Activated CD4-positive, CD25-positive, alpha-beta regulatory T cell treated with anti-CD3 and anti-CD28 coated beads, Interleukin-2, amount 50 U/mL, for 72 hours (primary cell): ENCODE data around the gene CCN5.
A peak's percentile ranks its signal among the peaks of the same experiment; 100 is the strongest.
"Not testable (repeated sequence)": the region's sequence is repeated elsewhere in the genome, so short reads cannot be mapped to it uniquely, and the experiment has no call there.

Source experiments
- DNase-seq: peaks from one replicate; pipeline ENCODE4 v3.0.0; 2021

Gene CCN5, protein sequence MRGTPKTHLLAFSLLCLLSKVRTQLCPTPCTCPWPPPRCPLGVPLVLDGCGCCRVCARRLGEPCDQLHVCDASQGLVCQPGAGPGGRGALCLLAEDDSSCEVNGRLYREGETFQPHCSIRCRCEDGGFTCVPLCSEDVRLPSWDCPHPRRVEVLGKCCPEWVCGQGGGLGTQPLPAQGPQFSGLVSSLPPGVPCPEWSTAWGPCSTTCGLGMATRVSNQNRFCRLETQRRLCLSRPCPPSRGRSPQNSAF

DNA sequence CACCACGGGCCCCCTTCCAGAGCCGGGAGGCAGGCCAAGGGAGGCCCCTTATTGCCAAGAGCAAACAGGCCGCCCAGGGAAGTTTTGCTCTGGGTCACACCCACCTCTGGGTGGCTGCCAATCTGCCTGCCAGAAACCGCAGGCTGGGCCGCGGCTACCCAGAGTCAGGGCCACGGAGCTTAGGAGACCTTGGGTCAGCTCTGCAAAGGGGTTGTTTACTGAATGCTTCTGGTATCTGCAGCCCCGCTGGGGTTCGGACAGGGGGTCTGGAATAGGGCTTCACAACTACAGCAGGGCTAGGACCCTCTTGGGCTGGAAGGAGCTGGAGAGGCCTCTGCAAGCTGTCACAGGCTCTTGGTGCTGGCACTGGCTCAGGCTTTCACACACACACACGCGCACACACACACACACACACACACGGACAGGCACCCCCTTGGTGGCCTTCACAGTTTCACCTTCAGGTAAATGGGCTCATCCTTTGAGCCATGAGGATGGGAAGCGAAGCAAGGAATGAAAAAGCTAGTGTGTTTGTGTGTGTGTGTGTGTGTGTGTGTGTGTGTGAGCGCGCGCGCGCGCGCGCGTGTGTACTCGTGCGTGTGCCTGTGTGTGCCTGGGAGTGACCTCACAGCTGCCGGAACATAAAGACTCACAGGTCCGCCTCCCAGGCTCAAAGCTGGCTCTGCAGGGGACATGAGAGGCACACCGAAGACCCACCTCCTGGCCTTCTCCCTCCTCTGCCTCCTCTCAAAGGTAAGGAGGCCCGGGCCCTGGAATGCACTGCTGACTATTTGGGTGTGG, at the start of gene CCN5:
CCN5 (plus strand) TSS at position 669 of the 798 bp plus-strand sequence; CDS start at position 691, 22 bp downstream.
- no peak for DNase-seq

DNA sequence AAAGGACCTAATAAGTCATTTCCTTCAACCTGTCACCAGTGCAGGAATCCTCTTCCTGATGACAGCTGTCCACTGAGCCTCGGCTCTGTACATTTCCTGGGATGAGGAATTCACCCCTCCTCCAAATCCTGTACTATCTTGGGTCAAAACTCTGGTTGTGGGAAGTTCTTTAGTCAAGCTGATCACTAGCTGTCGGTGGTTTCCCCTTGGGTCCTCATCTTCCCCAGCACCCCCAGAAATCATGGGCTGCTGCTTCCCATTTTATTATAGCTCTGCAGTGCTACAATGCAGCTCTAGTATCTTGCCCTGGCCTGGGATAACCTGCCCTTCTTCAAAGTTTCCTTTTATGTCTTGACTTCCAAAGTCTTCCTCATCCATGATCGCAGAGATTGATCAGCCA, 49.1 kb upstream of the CCN5 start:
- no peak for DNase-seq

DNA sequence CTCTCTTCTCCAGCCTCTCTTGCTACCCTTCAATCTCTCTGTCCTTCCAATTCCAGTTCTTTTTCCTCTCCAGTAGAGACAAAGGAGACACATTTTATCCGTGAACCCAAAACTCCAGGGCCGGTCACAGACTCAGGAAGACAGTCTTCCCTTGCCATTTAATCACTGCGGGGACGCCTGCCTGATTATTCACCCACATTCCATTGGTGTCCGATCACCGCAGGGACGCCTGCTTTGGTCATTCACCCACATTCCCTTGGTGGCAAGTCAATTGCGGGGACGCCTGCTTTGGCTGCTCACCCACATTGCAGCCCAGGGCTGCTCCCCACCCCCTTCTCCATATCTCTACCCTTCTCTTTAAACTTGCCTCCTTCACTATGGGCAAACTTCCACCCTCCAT, 44.3 kb upstream of the CCN5 start:
- DNase-seq = not testable (repeated sequence)

DNA sequence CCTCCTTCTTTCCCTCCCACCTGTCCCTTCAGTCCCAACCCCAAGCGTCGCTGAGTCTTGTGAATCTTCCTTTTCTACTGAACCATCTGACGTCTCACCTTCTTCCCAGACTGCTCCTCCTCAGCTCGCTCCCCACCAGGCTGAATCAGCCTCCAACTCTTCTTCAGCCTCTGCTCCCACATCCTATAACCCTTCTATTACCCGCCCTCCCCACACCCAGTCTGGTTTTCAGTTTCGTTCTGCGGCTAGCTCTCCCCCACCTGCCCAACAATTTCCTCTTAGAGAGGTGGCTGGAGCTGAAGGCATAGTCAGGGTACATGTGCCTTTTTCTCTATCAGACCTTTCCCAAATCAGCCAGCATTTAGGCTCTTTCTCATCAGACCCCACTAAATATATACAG, 43.6 kb upstream of the CCN5 start:
- DNase-seq = peak; percentile 45

DNA sequence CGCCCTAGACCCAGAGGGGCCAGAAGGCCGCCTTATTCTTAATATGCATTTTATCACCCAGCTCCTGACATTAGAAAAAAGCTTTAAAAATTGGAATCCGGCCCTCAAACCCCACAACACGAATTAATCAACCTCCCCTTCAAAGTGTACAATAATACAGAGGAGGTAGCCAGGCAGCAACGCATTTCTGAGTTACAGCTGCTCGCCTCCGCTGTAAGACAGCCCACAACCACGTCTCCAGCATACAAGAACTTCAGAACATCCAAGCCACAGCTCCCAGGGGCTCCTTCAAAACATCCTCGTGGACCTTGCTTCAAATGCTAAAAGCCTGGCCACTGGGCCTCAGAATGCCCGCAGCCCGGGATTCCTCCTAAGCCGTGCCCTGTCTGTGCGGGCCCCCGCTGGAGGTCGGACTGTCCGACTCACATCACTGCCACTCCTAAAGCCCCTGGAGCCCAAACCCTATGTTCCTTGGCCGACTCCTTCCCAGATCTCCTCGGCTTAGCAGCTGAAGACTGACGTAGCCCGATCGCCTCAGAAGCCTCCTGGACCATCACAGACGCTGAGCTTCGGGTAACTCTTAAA, 42.8 kb upstream of the CCN5 start:
- DNase-seq = not testable (repeated sequence)

DNA sequence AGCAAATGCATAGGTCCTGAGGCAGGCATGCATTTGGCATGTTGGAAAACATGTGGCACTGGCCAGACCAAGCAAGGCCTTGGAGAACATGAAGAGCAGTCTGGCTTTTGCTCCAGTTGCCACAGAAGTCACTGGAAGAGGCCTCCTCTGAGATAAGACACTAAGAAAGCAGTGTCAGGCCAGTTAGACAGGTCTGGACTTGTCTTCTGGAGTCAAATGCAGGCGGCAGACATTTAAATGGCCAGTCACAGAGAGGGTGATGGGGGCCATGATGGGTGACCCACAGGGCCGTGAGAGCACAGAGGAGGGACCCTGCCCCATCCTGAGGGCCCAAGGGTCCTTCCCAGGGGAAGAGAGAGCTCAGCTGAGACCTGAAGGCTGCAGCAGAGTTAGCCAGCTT, 36.9 kb upstream of the CCN5 start:
- DNase-seq = no peak

DNA sequence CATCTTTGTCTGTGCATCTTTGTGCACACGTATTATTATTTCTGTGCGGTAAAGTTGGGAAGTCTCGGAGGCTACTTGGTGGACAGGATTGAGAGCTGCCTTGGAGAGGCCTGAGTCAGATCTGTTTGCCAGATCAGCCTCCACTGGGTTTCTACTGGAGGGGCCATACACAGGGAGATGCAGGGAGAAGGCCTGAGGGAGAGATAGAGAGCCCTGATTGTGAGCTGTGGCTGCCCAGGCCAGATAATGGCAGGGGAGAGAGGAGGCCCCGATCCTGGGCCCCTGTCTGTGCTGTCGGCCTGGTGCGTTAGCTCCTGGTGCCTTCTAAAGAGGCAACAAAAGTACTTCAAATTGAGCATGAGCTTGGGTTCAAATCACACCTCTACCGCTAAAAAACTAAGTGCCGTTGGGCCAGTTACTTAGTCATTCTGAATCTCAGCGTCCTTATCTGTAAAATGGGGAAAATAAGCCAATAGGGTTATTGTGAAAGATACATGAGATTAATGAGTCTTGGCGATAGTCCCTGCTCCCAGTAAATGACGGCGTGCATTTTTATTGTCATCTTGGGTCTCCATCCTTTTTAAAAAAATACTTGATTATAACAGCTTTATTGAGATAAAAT, 36.1 kb upstream of the CCN5 start:
- DNase-seq = no peak

DNA sequence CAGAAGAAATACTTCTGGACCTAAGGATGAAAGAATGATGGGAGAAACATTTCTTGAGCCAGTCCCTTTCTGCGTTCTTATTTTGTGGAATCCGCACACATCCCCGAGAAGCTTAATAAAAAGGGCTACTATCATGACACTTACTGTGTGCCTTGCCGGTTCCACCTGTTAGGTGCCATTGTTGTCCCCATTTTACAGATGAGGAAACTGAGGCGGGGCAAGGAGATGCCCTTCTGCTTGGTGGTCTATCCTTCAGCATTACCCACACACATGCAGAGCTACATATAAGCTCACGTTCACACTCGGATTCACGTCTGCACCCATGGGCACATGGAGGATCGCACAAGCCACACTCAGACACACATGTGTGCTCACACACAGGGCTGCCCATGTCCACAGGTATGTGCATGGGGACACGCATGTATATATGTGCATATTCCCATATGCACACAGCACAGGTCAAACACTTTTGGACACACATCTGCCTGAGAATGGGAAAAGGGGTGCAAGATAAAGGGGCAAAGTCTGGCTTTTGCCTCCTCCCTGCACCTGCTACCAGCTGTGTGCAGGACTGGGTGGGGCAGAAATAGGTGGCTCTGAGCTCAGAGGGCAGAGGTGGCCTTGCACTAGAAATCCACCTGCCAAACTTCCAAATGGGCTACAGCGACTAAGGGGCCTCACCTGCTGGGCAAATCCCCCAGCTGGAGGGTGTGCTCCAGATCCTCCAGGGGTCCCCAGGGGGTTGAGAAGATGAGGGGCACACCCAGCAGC, 33.2 kb upstream of the CCN5 start:
- no peak for DNase-seq

DNA sequence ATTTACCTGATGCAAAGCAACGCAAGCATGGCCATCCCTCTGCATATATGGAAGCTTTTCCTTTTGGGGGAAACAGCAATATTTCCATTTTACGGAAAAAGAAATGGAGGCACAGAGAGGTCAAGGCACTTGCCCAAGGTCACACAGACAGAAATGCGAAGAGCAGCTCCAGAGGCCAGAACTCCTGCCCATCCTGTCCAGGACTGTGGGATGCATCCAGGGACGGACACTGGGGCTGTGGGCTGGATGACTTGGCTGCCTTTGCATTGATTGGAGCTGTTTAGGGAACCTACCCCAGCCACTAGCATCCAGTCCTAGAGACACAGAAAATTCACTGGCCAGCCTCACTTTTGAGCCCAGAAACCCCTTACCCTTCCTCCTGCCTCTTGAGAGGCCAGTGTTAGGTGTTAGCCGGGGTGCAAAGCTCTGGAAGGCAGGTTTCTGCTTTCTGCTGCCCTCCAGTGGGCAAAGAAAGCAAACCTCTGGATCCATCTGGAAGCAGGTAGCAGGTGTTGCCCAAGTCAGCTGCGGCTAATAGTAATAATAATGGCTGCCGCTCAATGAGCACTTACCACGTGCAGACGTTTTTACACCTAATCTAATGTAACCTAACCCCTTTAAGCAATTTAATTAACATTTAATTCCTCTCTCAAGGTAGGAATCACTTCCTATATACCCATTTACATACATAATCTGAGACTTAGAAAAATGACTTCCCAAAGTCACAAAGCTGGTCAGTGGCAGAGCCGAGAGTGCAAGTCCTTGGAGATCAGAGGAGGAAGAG, 31.7 kb upstream of the CCN5 start:
- peak; percentile 61 for DNase-seq

DNA sequence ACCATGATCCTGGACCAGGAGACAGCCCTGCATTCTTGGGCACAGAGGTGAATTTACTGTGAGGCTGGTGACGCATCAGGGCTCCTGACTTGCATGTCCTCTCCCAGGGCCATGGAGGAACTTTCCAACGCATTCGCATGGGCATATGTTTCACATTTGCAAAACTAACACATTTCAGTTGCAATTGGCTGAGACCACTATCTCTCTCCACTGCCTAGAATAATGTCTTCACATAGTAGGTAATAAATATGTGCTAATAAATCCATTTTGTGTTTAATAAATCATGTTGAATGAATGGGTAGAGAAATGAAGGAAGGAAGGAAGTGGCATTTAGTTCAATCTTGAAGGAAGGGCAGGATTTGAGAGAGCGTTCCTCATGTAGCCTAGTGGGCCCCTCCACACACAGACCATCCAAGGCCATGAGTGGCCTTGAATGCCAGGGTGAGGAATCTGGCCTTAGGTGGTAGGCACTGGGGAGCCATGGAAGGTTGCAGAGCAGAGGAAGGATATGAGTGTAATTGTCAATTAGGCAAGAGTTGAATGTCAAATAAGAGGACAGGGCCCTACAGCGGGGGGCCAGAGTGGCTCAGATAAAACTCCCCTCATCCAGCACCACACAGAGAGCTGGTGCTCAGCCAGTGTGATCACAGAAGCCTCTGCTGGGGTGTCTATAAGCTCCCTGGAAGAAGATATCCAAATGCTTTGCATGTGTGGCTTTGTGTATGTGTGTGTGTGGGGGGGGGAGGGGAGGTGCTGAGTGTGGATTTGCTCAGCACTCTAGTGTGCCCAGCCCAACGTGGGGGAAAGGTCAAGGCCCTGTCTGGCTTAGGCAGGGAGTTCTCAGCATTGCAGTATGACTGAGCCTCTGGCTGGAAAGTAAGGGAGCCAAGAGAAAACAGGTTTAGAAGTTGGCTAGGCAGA, 30.9 kb upstream of the CCN5 start:
- DNase-seq = no peak

DNA sequence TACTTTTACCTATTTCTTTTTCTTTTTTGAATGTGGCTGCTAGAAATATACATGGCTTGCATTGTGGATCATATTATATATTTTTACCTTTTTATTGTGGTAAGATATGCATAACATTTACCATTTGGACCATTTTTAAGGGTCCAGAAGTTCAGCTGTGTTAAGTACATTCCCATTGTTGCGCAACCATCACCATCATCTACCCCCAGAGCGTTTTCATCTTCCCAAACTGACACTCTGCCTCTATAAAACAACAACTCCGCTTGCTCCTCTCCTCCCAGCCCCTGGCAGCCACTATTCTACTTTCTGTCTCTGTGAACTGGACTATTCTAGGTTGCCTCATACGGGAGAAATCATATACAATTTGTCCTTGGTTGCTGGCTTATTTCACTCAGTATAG, 28.2 kb upstream of the CCN5 start:
- DNase-seq = no peak

DNA sequence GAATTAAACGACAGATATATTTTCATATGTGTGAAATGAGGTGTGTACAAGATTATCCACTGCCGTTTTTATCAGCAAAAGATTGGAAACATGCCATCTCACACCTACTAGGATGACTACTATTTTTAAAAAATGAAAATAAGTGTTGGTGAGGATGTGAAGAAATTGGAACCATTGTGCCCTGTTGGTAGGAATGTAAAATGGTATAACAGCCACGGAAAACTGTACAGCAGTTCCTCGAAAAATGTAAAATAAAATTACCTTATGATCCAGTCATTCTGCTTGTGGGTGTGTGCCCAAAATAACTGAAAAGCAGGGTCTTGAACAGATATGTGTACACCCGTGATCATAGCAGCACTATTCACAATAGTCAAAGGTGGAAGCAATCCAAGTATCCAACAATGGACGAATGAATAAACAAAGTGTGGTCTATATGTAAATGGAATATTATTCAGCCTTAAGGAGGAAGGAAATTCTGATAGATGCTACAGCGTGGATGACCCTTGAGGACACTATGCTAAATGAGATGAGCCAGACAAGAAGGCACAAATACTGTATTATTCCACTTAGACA, 27.0 kb upstream of the CCN5 start:
- no peak for DNase-seq

DNA sequence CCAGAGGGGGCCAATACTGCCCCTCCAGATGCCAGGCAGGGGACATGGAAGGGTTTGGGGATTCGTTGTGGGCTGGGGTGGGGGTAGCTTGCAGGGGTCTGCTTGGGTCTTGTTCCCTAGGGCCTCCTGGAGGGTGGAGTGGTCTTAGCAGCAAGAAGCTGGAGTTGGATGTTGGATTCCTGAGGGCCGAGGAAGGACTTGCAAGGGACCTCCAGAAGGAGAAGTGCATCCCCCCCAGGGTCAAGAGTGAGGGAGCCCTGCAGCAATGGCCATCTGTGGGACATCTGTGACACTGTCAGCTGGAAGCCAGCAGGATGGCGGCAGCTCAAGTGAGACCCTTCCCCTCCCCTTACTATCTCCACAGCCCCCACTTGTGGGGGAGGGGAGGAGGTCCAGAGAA, 25.4 kb upstream of the CCN5 start:
- no peak for DNase-seq

DNA sequence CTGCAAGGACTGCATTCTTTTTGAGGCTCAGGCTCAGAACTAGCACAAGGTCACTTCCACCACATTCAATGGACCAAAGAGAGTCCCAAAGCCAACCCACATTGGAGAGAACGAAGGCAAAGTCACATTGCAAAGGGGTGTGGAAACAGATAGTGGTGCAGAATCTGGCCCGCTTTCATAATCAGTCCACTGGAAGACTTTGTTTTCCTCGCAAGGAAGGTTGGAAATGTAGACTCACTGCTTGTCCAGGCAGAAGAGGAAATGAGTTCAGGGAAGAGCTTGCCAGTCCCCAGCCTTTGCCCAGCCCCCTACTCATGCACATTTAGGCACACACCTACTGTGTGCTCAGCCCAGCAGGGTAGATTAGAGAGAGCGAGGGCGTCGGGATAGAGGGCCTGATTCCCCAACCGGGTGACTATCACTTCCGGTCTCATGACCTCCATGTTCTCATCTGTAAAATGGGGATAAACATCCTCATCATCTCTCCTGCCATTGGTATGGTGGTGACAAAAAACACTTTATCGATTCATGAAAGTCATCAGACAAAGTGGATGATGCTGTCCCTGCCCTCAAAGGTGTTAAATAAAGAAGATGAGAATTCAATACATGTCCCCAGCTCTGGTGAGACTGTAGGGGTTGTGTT, 24.3 kb upstream of the CCN5 start:
- no peak for DNase-seq

DNA sequence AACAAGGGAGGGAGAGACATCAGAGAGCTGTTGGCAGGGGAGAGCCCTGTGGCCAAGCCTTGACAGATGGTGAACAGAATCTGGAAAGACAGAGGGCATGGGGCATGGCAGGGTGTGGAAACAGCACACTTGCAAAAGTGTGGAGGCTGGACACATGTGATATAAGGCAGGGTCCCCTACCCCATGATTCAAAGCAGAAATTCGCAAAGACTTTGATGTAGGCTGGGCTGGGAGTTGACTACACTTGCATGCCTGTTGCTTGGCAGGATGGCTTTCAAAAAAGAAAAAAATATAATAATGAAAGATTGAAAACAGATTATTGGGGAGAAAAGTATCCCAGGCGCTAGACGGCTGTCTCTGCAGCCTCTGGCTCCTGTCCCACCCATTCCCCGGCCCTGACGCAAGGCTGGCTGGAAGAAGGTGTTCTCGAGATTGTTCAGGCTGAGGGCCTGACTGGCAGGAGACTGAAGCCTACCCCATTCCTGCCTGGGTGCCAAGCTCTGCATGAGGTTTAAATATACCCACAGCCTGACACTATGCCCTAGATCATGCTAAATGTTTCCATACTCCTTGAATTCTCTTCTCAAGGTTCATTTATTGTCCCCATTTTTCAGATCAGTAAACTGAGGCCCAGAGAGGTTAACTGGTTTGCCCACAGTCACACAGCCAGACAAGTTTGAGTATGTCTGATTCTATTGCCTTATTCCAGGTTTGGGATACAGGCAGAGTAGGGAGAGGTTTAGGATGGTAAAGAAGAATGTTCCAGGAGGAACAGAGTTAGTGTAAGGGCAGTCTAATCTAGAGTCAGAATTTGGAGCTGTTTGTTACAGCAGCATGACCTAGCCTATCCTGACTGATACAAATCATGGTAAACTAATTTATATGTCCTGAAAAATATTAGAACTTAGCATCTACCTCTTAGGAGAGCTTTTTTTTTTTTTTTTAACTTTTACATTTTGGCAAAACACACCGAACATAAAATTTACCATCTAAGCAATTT, 23.4 kb upstream of the CCN5 start:
- DNase-seq = no peak

DNA sequence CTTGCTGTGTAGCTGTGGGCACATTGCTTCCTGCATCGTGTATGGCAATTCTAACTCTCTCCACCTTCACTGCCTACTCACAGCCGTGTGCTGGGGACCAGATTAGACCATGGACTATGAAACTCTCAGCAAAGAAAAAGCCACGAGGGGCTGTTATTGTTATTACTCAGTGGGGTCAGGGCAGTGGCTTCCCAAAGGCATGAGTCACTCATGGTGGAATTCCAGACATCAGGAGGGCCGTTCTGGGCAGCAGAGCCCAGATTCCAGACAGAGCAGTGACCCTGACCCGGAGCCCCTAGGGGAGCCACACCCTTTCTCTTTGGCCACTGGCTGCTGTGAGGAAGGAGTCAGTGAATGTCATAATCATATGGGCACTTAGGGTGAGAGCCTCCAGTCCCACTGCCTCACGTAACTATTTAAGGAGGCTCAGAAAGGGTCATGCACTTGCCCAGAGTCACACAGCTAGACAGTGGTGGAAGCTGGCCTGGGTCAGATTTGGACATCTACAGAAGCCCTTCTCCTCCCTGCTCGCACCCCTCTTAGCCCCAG, 22.2 kb upstream of the CCN5 start:
- DNase-seq = no peak

DNA sequence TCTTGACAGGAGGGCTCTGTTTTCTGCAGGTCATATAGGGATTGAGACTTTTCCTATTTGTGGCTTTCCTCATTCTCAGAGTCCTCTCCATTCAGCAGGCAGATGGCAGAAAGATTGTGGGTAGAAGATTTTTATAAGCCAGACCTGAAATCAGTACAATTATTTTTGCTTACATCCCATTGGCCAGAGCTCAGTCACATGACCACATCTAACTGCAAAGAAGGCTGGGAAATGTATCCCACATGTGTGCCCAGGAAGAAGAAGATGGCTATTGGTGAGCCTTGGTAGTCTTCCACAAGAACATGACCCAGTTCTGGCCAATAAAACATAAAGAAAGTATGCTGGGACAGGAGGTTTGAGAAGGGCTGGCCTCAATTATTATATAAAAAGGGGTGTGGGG, 21.5 kb upstream of the CCN5 start:
- DNase-seq = no peak

DNA sequence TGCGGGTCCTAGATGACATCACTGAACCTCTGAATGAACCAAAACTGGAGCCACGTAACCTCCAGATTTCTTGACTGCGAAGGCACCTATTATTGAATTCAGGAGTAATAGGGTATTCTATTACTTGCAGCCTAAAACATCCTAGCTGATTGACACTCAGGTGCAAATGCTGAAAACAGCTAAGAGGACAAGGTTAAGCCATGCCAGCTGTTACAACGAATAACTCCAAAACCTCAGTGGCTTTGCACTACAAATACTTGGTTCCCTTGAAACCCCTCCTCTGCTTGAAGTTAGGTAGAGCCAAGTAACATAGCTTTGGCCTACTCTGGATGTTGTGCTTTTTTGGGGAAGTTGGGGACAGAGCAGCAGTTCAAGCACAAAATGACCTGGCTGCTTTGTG, 21.0 kb upstream of the CCN5 start:
- DNase-seq = no peak

DNA sequence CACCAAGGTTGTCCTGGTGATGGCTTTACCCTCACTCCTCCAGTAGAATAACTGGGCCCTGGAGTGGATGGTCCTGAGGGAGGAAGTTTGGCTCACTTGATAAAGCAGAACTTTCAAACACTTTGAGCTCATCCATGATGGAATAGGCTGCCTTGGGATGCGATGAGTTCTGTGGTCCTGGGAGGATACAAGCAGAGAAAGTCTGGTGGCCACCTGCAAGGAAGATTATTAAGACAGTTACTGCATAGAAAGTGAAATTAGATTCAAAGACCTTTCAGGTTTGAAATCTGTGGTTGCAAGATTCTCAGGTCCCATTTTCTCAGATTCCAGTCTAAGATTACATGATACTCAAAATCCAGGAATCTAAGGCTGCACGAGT, 19.9 kb upstream of the CCN5 start:
- no peak for DNase-seq
